Cardiac fibroblast (primary cell): ENCODE data around the gene USP36.
"Not testable (repeated sequence)": the region's sequence is repeated elsewhere in the genome, so short reads cannot be mapped to it uniquely, and the experiment has no call there.

Source experiments
- DNase-seq, 2 donors: peaks; one replicate each; pipeline versions ENCODE4 v3.0.0 to v3.0.0-alpha.2; 2010; ENCODE audit warnings: low read depth in 2 of 2
- H3K4me3 ChIP-seq, 2 donors: replicated peaks in 1 of 2; 1 replicate in 1 of 2; 2 replicates in 1 of 2; pipeline ENCODE4 v1.5.1; 2011; ENCODE audit warnings: low read depth in 2 of 2, low read length in 2 of 2, mild to moderate bottlenecking in 2 of 2, moderate library complexity in 1 of 2
- TF ChIP-seq, protein P1 (sequence below): IDR thresholded peaks from one replicate; pipeline ENCODE4 v1.5.1; 2011; ENCODE audit warnings: low read depth, mild to moderate bottlenecking, low read length, inconsistent platforms

USP36 gene

DNA sequence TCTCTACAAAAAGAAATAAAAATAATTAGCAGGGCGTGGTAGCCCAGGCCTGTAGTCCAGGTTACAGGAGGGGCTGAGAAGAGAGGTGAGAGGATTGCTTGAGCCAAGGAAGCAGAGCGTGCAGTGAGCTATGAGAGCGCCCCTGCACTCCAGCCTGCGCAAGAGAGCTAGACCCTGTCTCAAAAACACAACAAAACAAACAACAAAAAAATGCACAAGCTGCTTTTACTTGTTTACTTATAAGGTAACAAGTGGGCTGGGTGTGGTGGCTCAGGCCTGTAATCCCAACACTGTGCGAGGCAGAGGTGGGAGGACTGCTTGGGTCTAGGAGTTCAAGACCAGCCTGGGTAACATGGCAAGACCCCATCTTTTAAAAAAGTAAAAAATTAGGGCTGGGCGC, 60.3 kb downstream of the USP36 start:
- no peak for DNase-seq
- TF ChIP-seq, protein P1, sequence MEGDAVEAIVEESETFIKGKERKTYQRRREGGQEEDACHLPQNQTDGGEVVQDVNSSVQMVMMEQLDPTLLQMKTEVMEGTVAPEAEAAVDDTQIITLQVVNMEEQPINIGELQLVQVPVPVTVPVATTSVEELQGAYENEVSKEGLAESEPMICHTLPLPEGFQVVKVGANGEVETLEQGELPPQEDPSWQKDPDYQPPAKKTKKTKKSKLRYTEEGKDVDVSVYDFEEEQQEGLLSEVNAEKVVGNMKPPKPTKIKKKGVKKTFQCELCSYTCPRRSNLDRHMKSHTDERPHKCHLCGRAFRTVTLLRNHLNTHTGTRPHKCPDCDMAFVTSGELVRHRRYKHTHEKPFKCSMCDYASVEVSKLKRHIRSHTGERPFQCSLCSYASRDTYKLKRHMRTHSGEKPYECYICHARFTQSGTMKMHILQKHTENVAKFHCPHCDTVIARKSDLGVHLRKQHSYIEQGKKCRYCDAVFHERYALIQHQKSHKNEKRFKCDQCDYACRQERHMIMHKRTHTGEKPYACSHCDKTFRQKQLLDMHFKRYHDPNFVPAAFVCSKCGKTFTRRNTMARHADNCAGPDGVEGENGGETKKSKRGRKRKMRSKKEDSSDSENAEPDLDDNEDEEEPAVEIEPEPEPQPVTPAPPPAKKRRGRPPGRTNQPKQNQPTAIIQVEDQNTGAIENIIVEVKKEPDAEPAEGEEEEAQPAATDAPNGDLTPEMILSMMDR, result no peak
- no peak overlapping the region for H3K4me3 ChIP-seq

DNA sequence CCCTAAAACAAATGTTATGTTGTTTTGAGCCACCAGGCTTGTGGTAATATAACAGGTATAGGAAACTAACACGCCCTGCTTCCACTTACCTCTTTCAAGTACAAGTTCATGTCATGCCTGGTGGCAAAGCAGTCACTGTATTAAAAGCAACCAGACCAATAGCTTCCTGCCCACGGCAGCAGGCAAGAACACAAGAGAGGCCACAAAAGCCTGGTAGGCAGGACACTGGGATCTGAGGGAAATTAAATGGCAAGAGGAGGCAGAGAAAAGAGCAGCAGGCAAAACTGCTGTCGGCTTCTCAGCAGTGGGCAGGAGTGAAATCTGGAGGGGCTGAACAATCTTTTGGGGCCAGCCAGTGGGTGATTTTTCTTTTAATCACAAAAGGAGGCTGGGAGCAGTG, 60.8 kb downstream of the USP36 start:
- TF ChIP-seq, protein P1, result no peak
- H3K4me3 ChIP-seq, result no peak overlapping the region
- DNase-seq, result no peak

DNA sequence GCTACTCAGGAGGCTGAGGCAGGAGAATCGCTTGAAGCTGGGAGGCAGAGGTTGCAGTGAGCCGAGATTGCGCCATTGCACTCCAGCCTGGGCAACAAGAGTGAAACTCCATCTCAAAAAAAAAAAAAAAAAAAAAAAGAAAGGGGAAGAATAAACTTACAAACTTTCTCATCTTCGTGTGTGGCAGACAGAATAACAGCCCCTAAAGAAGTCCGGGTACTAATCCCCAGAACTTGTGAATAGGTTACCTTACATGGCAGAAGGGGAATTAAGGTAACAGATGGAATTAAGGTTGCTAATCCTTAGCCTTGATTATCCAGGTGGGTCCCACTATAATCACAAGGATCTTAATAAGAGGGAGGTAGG, 61.3 kb downstream of the USP36 start:
- DNase-seq, H3K4me3 ChIP-seq: not testable (repeated sequence)

DNA sequence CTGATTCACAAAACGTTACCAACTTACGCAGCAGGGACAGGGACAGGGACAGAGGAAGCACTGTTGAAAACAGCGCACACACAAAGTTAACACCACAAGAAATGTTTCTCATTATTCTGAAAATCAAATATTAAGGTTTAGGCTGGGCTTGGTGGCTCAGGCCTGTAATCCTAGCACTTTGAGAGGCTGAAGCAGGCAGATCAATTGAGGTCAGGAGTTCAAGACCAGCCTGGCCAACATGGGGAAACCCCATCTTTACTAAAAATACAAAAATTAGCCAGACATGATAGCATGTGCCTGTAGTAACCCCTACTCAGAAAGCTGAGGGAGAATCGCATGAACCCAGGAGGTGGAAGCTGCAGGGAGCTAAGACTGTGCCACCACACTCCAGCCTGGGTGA, 62.7 kb downstream of the USP36 start:
- TF ChIP-seq, protein P1, result no peak
- no peak overlapping the region for H3K4me3 ChIP-seq
- DNase-seq, result no peak

DNA sequence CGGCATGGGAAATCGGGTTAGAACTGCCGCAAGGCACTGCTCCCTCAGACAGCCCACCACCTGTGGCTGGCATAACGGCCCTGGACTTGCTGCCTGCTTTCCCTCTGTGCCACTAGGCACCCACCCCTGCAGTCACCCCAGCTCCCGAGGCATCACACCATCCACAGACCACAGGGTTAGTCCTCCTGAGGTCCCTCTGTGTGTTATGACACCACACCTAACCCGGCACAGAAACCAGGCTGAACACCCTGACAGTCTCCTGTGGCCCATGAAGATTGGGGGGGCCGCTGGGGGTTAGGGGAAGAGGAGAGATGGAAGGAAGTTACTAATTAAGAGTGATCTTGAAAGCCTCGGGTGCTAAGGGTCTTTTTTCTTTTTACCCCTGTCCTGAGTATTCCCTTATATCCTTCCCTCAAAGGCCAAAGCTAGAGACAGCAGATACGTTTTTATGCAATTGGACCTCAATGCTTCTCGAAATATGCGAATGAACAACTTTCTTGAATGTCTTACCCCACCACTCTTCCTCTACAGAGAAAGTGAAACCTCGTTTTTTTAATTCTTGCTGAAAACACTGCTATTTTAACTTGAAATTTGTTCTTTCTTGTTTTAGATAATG, 65.5 kb downstream of the USP36 start:
- TF ChIP-seq, protein P1, result no peak
- no peak overlapping the region for H3K4me3 ChIP-seq
- no peak for DNase-seq

DNA sequence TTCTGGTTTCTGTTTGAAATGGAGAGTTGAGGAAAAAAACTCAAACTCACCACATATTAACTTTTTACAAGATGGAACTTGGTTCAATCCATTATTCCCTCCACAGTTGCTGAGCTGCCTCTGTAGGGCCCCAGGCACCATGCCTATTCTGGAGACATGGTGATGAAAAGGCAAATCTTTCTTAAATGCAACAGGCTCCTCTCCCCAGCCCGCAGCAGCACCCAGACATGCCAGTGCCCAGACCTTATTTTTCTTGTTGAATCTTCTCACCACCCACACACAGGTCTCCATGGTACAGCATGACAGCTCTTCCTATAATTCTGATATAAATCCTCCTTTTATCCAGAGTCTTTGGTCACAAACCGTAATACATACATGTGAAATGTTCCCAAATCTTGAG, 66.2 kb downstream of the USP36 start:
- TF ChIP-seq, protein P1, result no peak
- no peak overlapping the region for H3K4me3 ChIP-seq
- no peak for DNase-seq

DNA sequence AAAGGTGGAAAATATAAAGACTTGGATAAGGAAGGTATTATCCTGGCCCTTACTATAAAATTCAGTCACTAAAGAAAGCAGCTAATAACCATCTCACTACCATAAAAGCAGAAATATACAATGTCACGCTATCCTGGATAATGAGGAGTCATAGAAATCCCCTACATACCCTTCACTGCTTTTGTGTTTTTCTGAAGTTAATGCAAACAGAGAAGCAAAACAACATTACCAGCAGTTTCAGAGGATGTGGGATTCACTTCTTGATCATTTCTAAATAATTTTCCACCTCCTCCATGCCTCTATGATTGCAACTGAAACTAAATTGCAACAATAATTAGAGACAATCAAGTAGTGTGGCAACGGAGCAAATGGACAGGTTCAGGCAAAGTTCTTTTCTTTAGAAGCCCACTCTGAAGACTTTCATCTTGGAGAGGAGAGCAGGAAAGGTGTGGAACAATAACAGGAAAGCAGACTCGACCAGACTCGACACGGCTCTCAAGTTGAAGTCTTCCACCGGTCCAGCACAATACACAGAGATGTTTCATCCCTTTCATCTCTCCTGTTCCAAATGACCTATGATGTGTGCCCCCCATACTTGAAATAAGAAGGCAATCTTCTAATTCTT, 68.7 kb downstream of the USP36 start:
- TF ChIP-seq, protein P1, result no peak
- H3K4me3 ChIP-seq, result no peak overlapping the region
- no peak for DNase-seq
